B cell (primary cell): ENCODE measurements around the gene DOCK8. TPM values are rescaled to one million over a fixed set of nuclear protein-coding genes. Genes with fewer than 3 reads are reported as not detected.
A peak's percentile ranks its signal among the peaks of the same experiment; 100 is the strongest.

ENCODE experiments used
- ATAC-seq: fragments of 200-7000 bp; cut with Tn5 transposase; one replicate; pipeline ENCODE4 v1.10.0; 2021; ENCODE audit warnings: low read depth, mild to moderate bottlenecking, moderate number of reproducible peaks, moderate library complexity
- CTCF ChIA-PET: fragments of 350-600 bp; sonication (Branson Sonifier 250); formaldehyde crosslinking; loops from one replicate; lab custom pipeline; 2021; ENCODE audit warnings: antibody characterized with exemption, inconsistent platforms; lab: Charles Lee
- POLR2A ChIA-PET: fragments of 350-600 bp; sonication (Branson Sonifier 250); formaldehyde crosslinking; loops from one replicate; lab custom pipeline; 2021; ENCODE audit warnings: antibody characterized with exemption; lab: Charles Lee
- DNase-seq: peaks from one replicate; pipeline ENCODE4 v3.0.0; 2013
- H2AFZ ChIP-seq: 2 replicates; pipeline ENCODE4 v1.6.1; 2012; ENCODE audit warnings: mild to moderate bottlenecking, low read depth, low read length; ENCODE audit not compliant: insufficient read depth, poor library complexity, severe bottlenecking
- H3K27ac ChIP-seq, 2 donors: 1 replicate in 1 of 2; 2 replicates in 1 of 2; pipeline ENCODE4 v1.5.1; 2012 to 2013; ENCODE audit warnings: low read length in 2 of 2, mild to moderate bottlenecking in 2 of 2, moderate library complexity in 1 of 2
- H3K27me3 ChIP-seq, 4 experiments: fragments of 200-600 bp in 1 of 4; sonication (generic) in 1 of 4; replicated peaks in 1 of 4; 1 replicate in 2 of 4; 2 replicates in 2 of 4; pipeline versions ENCODE4 v1.6.1 to v1.7.0; 2013 to 2016; ENCODE audit warnings: low read length in 3 of 4, mild to moderate bottlenecking in 2 of 4, mixed read lengths in 1 of 4, moderate library complexity in 1 of 4; ENCODE audit not compliant: insufficient read depth in 4 of 4, control insufficient read depth in 3 of 4; ENCODE audit errors: control extremely low read depth in 1 of 4
- H3K36me3 ChIP-seq, 2 experiments: replicated peaks in 1 of 2; 1 replicate in 1 of 2; 2 replicates in 1 of 2; pipeline versions ENCODE4 v1.6.1 to v1.7.1; 2013; ENCODE audit warnings: low read length in 1 of 2; ENCODE audit not compliant: insufficient read depth in 2 of 2, control insufficient read depth in 1 of 2; ENCODE audit errors: control extremely low read depth in 1 of 2, extremely low read depth in 1 of 2
- H3K4me1 ChIP-seq, 2 donors: fragments of 200-600 bp in 1 of 2; sonication (generic) in 1 of 2; 1 replicate in 1 of 2; 2 replicates in 1 of 2; pipeline versions ENCODE4 v1.5.1 to v1.6.1; 2013 to 2017; ENCODE audit warnings: low read length in 2 of 2; ENCODE audit not compliant: control insufficient read depth in 2 of 2, insufficient read depth in 2 of 2
- H3K4me2 ChIP-seq: replicated peaks from 2 replicates; pipeline ENCODE3; 2012; ENCODE audit warnings: mild to moderate bottlenecking, low read depth, low read length; ENCODE audit not compliant: poor library complexity, severe bottlenecking
- H3K4me3 ChIP-seq, 5 experiments: fragments of 200-600 bp in 1 of 5; sonication (generic) in 1 of 5; 1 replicate in 3 of 5; 2 replicates in 2 of 5; pipeline versions ENCODE4 v1.5.1 to v1.7.0; 2011 to 2016; ENCODE audit warnings: low read length in 4 of 5, mild to moderate bottlenecking in 4 of 5, low read depth in 2 of 5, control low read depth in 1 of 5, moderate library complexity in 1 of 5; ENCODE audit not compliant: insufficient read depth in 1 of 5; ENCODE audit errors: control extremely low read depth in 1 of 5, extremely low read depth in 1 of 5
- H3K79me2 ChIP-seq: fragments of 200-600 bp; sonication (generic); one replicate; pipeline ENCODE4 v1.6.0; 2016; ENCODE audit warnings: low read length; ENCODE audit not compliant: control insufficient read depth, insufficient read depth
- H3K9ac ChIP-seq: fragments of 200-600 bp; sonication (generic); 2 replicates; pipeline ENCODE4 v1.6.1; 2017; ENCODE audit warnings: mild to moderate bottlenecking, low read length, moderate library complexity
- H3K9me3 ChIP-seq, 3 donors: one replicate each; pipeline versions ENCODE4 v1.6.1 to v1.7.1; 2013; ENCODE audit warnings: low read length in 2 of 3; ENCODE audit not compliant: control insufficient read depth in 2 of 3, insufficient read depth in 1 of 3; ENCODE audit errors: control extremely low read depth in 1 of 3
- H4K20me1 ChIP-seq: 2 replicates; pipeline ENCODE4 v1.6.0; 2012; ENCODE audit warnings: mild to moderate bottlenecking, low read length; ENCODE audit not compliant: insufficient read depth, control insufficient read depth, poor library complexity, severe bottlenecking
- H3K27ac Mint-ChIP-seq: one replicate; pipeline ENCODE4 v1.8.0; 2021; ENCODE audit warnings: mixed read lengths
- H3K27me3 Mint-ChIP-seq: one replicate; pipeline ENCODE4 v1.8.0; 2021; ENCODE audit warnings: mixed read lengths
- H3K4me1 Mint-ChIP-seq: one replicate; pipeline ENCODE4 v1.8.0; 2021; ENCODE audit warnings: mixed read lengths
- H3K4me3 Mint-ChIP-seq: one replicate; pipeline ENCODE4 v1.8.0; 2021; ENCODE audit warnings: mixed read lengths
- H3K9me3 Mint-ChIP-seq: one replicate; pipeline ENCODE4 v1.8.0; 2022; ENCODE audit warnings: mixed read lengths; ENCODE audit not compliant: insufficient read depth
- EZH2 ChIP-seq: IDR thresholded peaks from 2 replicates; pipeline ENCODE4 v1.6.1; 2012; ENCODE audit warnings: borderline replicate concordance, low read depth, mild to moderate bottlenecking, moderate library complexity, low read length; ENCODE audit not compliant: insufficient read depth, poor library complexity, severe bottlenecking
- WGBS: methylation state at CpG from one replicate; pipeline ENCODE4 v1.1.5; 2013; ENCODE audit warnings: missing lambda C conversion rate; ENCODE audit not compliant: insufficient coverage; 5-methylcytosine and 5-hydroxymethylcytosine counted together
- intact Hi-C: fragments of 100-400 bp; cut with micrococcal nuclease; formaldehyde crosslinking; loops from one replicate; pipeline ENCODE4 v1.10.0; 2022
- polyA plus RNA-seq: library from polyadenylated mRNA; depleted of rRNA; stranded (reverse); fragments of >200 nt; gene quantifications from 2 replicates; pipeline ENCODE4 v1.2.3, GENCODE V29; 2012
- total RNA-seq, 2 donors: library from RNA; stranded (reverse); fragments of 120-200 nt in 1 of 2; gene quantifications; 1 replicate in 1 of 2; 2 replicates in 1 of 2; pipeline versions ENCODE4 v1.2.3 to v1.2.4, GENCODE V29; 2013 to 2022
- TF ChIP-seq, protein P1 (sequence below): fragments of 200-600 bp; IDR thresholded peaks from one replicate; pipeline ENCODE4 v1.8.0; 2022; ENCODE audit warnings: antibody characterized with exemption, mild to moderate bottlenecking

DOCK8 gene
- total and polyA plus RNA-seq, 2 donors (not counting 1 experiment from before 2014, with no cell fraction given) = 47.6 to 288 TPM

DNA sequence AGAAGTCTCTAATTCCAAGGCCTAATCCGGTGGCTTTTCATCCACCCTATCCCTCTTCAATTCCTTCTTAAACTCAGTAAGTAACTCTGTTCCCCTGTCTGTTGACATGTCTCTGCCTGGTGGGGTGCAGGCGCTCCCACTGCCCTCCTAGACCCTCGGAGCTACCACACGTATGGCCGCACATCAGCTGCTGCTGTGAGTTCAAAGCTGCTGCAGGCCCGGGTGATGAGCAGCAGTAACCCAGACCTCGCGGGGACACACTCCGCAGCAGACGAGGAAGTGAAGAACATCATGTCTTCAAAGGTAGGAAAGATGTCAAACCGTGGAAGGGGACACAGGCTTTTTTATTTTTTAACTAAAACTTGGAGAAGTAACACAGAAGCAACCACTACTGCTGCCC is 167.7 kb downstream of the DOCK8 start:
- no peak for DNase-seq
- Histone ChIP-seq H3K79me2 (no peaks in the 10 kb centered on the region), H3K36me3 (peaks cover 9 to 78% of the 10 kb centered on the region in 2 experiments), H3K9ac (no peak overlapping the region), H3K27me3 (no peaks in the 10 kb centered on the region), H4K20me1 (peaks cover 8% of the 10 kb centered on the region), H3K4me1 (no peaks in the 10 kb centered on the region), H3K4me3 (no peak overlapping the region), H3K4me2 (no peak overlapping the region), H3K27ac (no peak overlapping the region), H3K9me3 (no peaks in the 10 kb centered on the region), H2AFZ (no peak overlapping the region)
- no peaks in the 10 kb centered on the region for H3K27me3 Mint-ChIP-seq
- H3K27ac Mint-ChIP-seq = peak overlapping the region; percentile 24
- TF ChIP-seq EZH2 = no peak
- TF ChIP-seq, protein P1, sequence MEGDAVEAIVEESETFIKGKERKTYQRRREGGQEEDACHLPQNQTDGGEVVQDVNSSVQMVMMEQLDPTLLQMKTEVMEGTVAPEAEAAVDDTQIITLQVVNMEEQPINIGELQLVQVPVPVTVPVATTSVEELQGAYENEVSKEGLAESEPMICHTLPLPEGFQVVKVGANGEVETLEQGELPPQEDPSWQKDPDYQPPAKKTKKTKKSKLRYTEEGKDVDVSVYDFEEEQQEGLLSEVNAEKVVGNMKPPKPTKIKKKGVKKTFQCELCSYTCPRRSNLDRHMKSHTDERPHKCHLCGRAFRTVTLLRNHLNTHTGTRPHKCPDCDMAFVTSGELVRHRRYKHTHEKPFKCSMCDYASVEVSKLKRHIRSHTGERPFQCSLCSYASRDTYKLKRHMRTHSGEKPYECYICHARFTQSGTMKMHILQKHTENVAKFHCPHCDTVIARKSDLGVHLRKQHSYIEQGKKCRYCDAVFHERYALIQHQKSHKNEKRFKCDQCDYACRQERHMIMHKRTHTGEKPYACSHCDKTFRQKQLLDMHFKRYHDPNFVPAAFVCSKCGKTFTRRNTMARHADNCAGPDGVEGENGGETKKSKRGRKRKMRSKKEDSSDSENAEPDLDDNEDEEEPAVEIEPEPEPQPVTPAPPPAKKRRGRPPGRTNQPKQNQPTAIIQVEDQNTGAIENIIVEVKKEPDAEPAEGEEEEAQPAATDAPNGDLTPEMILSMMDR = no peak
- 98% methylated on average over 6 of the region's 11 CpGs for WGBS
- ChIA-PET POLR2A (no interaction called here), CTCF (no interaction called here)
- H3K4me1 Mint-ChIP-seq = no peaks in the 10 kb centered on the region
- intact Hi-C loops = loop anchor here (10.0 kb wide), 1 partner anchor 422 kb away; no protein-coding TSS in a partner anchor
- H3K9me3 Mint-ChIP-seq = no peaks in the 10 kb centered on the region
- no peak for ATAC-seq
- no peak overlapping the region for H3K4me3 Mint-ChIP-seq

DNA sequence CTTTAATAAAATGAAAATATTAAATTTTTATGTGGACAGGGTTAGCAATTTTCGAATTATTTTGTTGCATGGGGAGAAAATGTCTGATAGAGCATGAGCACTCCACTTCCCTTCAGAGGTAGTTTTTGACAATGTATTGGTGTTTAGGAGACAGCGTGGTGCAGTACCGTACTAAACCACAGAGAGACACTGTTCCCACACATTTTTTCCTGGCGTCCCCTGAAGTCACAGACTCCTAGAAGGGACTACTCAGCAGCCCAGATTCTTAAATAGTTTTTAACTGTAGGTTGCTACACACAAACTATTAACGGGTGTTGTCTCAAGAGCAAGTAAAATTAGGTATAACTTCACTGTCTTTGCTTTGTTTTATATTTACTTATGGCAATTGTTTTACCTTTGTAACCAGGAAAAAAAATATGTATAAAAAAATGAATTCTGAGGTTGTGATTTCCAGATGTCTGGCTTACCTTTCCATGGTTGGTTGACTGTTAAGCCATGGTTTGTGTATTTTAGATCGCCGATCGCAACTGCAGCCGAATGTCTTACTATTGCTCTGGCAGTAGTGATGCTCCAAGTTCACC is 171.2 kb downstream of the DOCK8 start:
- Histone ChIP-seq H3K4me3 (no peak overlapping the region), H3K79me2 (no peaks in the 10 kb centered on the region), H4K20me1 (no peaks in the 10 kb centered on the region), H3K4me1 (no peaks in the 10 kb centered on the region), H2AFZ (no peak overlapping the region), H3K27me3 (no peaks in the 10 kb centered on the region), H3K9me3 (no peaks in the 10 kb centered on the region), H3K4me2 (no peak overlapping the region), H3K36me3 (peaks cover 1 to 84% of the 10 kb centered on the region in 2 experiments), H3K9ac (no peak overlapping the region), H3K27ac (no peak overlapping the region)
- no peak for DNase-seq
- Mint-ChIP-seq H3K27me3 (no peaks in the 10 kb centered on the region), H3K27ac (no peak overlapping the region), H3K4me1 (no peaks in the 10 kb centered on the region), H3K9me3 (no peaks in the 10 kb centered on the region), H3K4me3 (no peak overlapping the region)
- 100% methylated on average over 4 of the region's 9 CpGs for WGBS
- intact Hi-C loops = loop anchor here (10.0 kb wide), 1 partner anchor 419 kb away; no protein-coding TSS in a partner anchor
- CTCF ChIA-PET = interaction anchor here (0.6 kb wide), 1 partner anchor 18 kb away, joined by 3 read pairs; no protein-coding TSS in a partner anchor
- no peak for ATAC-seq
- TF ChIP-seq, protein P1 = peak; percentile 60
- TF ChIP-seq EZH2 = no peak
- POLR2A ChIA-PET = no interaction called here
